SK-N-SH treated with all-trans-retinoic acid at 6 μM for 48 hours (cell line): ENCODE measurements around the gene NACAD.

Experiments used
- ATAC-seq: fragments of 200-7000 bp; cut with Tn5 transposase; 3 replicates; pipeline ENCODE4 v1.9.1; 2020; ENCODE audit warnings: mild to moderate bottlenecking, moderate library complexity
- ARNTL ChIP-seq: fragments of 450-650 bp; formaldehyde crosslinking; IDR thresholded peaks from 2 replicates; pipeline ENCODE4 v1.5.0; 2020; ENCODE audit warnings: low read depth, mild to moderate bottlenecking, moderate library complexity, borderline replicate concordance
- BACH2 ChIP-seq: fragments of 250-450 bp; sonication (Bioruptor Pico); IDR thresholded peaks from 2 replicates; pipeline ENCODE4 v1.9.0; 2021; ENCODE audit warnings: mild to moderate bottlenecking, borderline replicate concordance
- CSDC2 ChIP-seq: fragments of 250-450 bp; sonication (Bioruptor Pico); IDR thresholded peaks from 2 replicates; pipeline ENCODE4 v1.5.0; 2020; ENCODE audit warnings: mild to moderate bottlenecking, moderate library complexity
- ESRRG ChIP-seq: fragments of 250-450 bp; sonication (Bioruptor Pico); IDR thresholded peaks from 2 replicates; pipeline ENCODE4 v1.6.1; 2021; ENCODE audit warnings: mild to moderate bottlenecking
- PPARA ChIP-seq: fragments of 250-450 bp; sonication (Bioruptor Pico); IDR thresholded peaks from 2 replicates; pipeline ENCODE4 v1.5.0; 2020; ENCODE audit warnings: mild to moderate bottlenecking, borderline replicate concordance
- RARB ChIP-seq: fragments of 250-450 bp; sonication (Bioruptor Pico); IDR thresholded peaks from 2 replicates; pipeline ENCODE4 v1.8.0; 2021; ENCODE audit warnings: mild to moderate bottlenecking, moderate library complexity
- TOX ChIP-seq: fragments of 250-450 bp; sonication (Bioruptor Pico); IDR thresholded peaks from 2 replicates; pipeline ENCODE4 v1.8.0; 2021; ENCODE audit warnings: mild to moderate bottlenecking, moderate library complexity, borderline replicate concordance
- ZC3H10 ChIP-seq: fragments of 250-450 bp; sonication (Bioruptor Pico); IDR thresholded peaks from 2 replicates; pipeline ENCODE4 v1.5.1; 2021; ENCODE audit warnings: mild to moderate bottlenecking, moderate library complexity
- ZNF70 ChIP-seq: fragments of 450-650 bp; formaldehyde crosslinking; IDR thresholded peaks from 2 replicates; pipeline ENCODE4 v1.5.0; 2020; ENCODE audit warnings: mild to moderate bottlenecking, moderate library complexity
- TF ChIP-seq, protein P1 (sequence below): fragments of 250-450 bp; sonication (Bioruptor Pico); IDR thresholded peaks from 2 replicates; pipeline ENCODE4 v1.5.1; 2020; ENCODE audit warnings: low read depth, mild to moderate bottlenecking, moderate library complexity
- TF ChIP-seq, protein P2 (sequence below): fragments of 250-450 bp; sonication (Bioruptor Pico); IDR thresholded peaks from 2 replicates; pipeline ENCODE4 v1.8.0; 2020; ENCODE audit warnings: mild to moderate bottlenecking, moderate library complexity, borderline replicate concordance
- TF ChIP-seq, protein P3 (sequence below): fragments of 250-450 bp; sonication (Bioruptor Pico); IDR thresholded peaks from 2 replicates; pipeline ENCODE4 v1.5.0; 2020; ENCODE audit warnings: mild to moderate bottlenecking, moderate library complexity

NACAD gene

DNA sequence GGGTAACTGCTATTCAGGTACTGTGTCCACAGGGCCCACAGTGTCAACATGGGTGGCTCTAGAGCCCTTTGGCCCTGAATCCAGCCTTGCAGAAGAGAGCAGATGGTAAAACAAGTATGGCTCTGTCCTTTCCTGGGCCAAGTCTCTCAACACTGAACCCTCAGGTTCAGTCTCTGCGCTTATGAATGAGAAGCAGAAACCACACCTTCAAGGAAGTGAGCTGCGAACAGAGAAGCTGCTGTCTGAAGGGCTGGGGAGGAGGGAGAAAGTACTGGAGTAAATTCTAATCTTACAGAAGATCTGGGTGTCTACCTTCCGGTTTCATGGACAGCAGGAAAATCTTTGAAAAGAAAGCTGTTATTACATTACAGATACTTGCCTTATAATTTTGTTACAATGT is 18.6 kb upstream of the NACAD start:
- TF ChIP-seq, protein P1, sequence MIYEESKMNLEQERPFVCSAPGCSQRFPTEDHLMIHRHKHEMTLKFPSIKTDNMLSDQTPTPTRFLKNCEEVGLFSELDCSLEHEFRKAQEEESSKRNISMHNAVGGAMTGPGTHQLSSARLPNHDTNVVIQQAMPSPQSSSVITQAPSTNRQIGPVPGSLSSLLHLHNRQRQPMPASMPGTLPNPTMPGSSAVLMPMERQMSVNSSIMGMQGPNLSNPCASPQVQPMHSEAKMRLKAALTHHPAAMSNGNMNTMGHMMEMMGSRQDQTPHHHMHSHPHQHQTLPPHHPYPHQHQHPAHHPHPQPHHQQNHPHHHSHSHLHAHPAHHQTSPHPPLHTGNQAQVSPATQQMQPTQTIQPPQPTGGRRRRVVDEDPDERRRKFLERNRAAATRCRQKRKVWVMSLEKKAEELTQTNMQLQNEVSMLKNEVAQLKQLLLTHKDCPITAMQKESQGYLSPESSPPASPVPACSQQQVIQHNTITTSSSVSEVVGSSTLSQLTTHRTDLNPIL (CRISPR knock-in tag), result no peak
- TF ChIP-seq ESRRG (CRISPR knock-in tag) (no peak), TOX (CRISPR knock-in tag) (no peak)
- TF ChIP-seq, protein P2, sequence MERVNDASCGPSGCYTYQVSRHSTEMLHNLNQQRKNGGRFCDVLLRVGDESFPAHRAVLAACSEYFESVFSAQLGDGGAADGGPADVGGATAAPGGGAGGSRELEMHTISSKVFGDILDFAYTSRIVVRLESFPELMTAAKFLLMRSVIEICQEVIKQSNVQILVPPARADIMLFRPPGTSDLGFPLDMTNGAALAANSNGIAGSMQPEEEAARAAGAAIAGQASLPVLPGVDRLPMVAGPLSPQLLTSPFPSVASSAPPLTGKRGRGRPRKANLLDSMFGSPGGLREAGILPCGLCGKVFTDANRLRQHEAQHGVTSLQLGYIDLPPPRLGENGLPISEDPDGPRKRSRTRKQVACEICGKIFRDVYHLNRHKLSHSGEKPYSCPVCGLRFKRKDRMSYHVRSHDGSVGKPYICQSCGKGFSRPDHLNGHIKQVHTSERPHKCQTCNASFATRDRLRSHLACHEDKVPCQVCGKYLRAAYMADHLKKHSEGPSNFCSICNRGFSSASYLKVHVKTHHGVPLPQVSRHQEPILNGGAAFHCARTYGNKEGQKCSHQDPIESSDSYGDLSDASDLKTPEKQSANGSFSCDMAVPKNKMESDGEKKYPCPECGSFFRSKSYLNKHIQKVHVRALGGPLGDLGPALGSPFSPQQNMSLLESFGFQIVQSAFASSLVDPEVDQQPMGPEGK (CRISPR knock-in tag), result no peak
- ATAC-seq, result no peak

DNA sequence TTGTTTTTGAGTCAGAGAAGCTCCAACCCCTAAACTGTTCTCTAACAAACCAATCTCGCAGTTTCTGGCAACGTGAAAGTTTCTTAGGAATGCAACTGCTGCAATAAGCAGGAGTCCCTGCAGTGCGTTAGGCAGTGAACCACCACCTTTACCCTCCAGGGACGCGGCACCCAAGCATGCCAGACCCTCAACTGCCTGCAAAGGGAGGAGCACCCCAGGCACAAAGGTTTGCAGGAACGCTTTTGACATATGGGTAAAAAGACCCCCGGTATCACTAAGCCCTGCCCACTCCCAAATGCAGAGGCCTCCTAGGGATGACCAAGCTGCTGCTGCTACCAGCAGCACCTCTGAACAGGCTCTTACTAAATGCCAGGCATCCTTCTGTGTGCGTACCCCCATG is 18.1 kb upstream of the NACAD start:
- TF ChIP-seq CSDC2 (CRISPR knock-in tag), result no peak
- no peak for TF ChIP-seq BACH2 (CRISPR knock-in tag)
- TF ChIP-seq PPARA (CRISPR knock-in tag), result no peak
- no peak for TF ChIP-seq ARNTL (CRISPR knock-in tag)
- TF ChIP-seq, protein P2 (CRISPR knock-in tag), result no peak
- TF ChIP-seq ZC3H10 (CRISPR knock-in tag), result no peak
- TF ChIP-seq, all 23 proteins: peak for 0
- ATAC-seq, result no peak

DNA sequence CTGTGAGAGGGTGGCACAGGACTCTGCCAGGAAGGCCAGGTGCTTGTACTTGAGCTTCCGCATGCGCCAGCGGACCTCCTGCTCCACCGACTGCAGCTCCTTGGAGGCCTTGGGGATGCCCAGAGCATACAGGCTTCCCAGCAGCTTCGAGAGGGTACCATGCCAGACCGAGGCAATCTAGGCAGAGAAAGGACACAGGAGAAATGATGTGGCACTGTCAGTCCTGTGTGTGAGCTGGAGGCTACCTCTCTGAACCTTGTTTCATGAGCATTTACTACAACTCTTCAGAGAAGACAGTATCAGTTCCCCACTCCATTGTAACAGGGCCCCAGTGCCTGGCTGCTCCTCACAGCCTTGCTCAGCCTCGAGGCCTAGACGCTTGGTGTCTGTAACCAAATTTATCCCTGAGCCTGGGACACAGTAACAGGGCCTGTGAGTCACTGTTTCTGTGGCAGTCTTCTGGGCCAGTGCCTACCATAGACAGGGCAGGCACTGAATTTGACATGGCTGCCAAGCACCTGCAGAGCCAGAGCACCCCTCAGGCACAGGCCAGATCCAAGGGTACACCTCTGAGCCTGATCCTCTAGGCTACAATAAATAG is 16.9 kb upstream of the NACAD start:
- ATAC-seq, result no peak
- TF ChIP-seq, protein P1 (CRISPR knock-in tag), result no peak
- TF ChIP-seq TOX (CRISPR knock-in tag) (no peak), RARB (CRISPR knock-in tag) (no peak), BACH2 (CRISPR knock-in tag) (no peak)

DNA sequence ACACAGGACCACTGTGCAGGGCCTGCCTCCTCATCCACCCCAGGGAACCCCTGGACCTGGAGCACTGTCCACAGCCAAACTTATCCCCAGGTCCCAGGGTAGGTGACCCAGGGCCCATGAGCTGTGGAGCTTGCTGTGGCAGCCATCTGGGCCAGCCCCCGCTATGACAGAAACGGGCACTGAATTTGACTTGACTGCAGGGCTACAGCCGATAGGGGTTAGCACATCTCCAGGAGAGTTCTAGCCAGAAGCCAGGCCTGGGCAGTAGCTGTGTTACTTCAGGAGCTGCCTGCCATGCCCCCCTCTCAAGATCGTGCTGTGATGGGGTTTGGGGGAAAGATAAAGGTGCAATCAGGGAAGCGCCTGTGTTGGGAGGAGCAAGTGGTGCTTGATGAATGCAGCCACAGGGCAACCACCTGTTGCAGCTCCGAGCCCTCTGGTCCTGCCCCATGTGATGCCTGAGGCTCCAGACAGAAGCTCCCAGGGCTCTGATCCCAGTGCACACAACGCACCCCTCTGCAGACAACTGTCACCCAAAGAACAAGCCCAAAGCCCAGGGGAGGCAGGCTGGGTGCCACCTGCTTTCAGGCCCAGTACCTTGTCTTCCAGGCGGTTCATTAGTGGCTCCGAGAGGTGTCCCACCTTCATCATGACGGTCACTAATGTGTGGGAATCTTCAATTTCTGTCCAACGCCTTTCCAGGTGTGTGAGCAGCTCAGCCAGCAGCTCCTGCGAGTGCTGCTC is 16.2 kb upstream of the NACAD start:
- ATAC-seq, result no peak
- TF ChIP-seq, protein P3, sequence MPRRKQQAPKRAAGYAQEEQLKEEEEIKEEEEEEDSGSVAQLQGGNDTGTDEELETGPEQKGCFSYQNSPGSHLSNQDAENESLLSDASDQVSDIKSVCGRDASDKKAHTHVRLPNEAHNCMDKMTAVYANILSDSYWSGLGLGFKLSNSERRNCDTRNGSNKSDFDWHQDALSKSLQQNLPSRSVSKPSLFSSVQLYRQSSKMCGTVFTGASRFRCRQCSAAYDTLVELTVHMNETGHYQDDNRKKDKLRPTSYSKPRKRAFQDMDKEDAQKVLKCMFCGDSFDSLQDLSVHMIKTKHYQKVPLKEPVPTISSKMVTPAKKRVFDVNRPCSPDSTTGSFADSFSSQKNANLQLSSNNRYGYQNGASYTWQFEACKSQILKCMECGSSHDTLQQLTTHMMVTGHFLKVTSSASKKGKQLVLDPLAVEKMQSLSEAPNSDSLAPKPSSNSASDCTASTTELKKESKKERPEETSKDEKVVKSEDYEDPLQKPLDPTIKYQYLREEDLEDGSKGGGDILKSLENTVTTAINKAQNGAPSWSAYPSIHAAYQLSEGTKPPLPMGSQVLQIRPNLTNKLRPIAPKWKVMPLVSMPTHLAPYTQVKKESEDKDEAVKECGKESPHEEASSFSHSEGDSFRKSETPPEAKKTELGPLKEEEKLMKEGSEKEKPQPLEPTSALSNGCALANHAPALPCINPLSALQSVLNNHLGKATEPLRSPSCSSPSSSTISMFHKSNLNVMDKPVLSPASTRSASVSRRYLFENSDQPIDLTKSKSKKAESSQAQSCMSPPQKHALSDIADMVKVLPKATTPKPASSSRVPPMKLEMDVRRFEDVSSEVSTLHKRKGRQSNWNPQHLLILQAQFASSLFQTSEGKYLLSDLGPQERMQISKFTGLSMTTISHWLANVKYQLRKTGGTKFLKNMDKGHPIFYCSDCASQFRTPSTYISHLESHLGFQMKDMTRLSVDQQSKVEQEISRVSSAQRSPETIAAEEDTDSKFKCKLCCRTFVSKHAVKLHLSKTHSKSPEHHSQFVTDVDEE (CRISPR knock-in tag), result no peak
- TF ChIP-seq ZNF70, result no peak
- no peak for TF ChIP-seq BACH2 (CRISPR knock-in tag)
